KOPT-K1 (cell line): ENCODE data around the gene HES3.

Experiments used
- H3K27ac ChIP-seq: fragments of 200-600 bp; sonication (generic); 2 replicates; pipeline ENCODE4 v1.5.1; 2016; ENCODE audit warnings: antibody characterized with exemption, mild to moderate bottlenecking, low read depth, low read length; ENCODE audit not compliant: poor library complexity, severe bottlenecking
- H3K36me3 ChIP-seq: fragments of 200-600 bp; sonication (generic); 2 replicates; pipeline ENCODE4 v1.5.1; 2017; ENCODE audit warnings: antibody characterized with exemption, mild to moderate bottlenecking, low read length, moderate library complexity; ENCODE audit not compliant: insufficient read depth
- H3K9me3 ChIP-seq: fragments of 200-600 bp; sonication (generic); 2 replicates; pipeline ENCODE4 v1.5.1; 2017; ENCODE audit warnings: antibody characterized with exemption, low read length, mild to moderate bottlenecking; ENCODE audit not compliant: insufficient read depth, poor library complexity, severe bottlenecking

HES3 gene

GRCh38 chr1:6237093-6237492 lies 6.9 kb upstream of the HES3 start:
- Histone ChIP-seq H3K9me3 (no peaks in the 10 kb centered on the region), H3K27ac (no peak overlapping the region), H3K36me3 (peaks cover 26% of the 10 kb centered on the region)

GRCh38 chr1:6239213-6239752 lies 4.7 kb upstream of the HES3 start:
- Histone ChIP-seq H3K9me3 (no peaks in the 10 kb centered on the region), H3K27ac (no peak overlapping the region), H3K36me3 (peaks cover 4% of the 10 kb centered on the region)

GRCh38 chr1:6239950-6240768 lies 3.8 kb upstream of the HES3 start:
- Histone ChIP-seq H3K9me3 (no peaks in the 10 kb centered on the region), H3K27ac (no peak overlapping the region), H3K36me3 (no peaks in the 10 kb centered on the region)

- Histone ChIP-seq H3K36me3 (no peaks in the 10 kb centered on the region), H3K27ac (no peak overlapping the region), H3K9me3 (no peaks in the 10 kb centered on the region)
These were observed 2.7 kb upstream of the HES3 start for GRCh38 chr1:6241107-6241886.

GRCh38 chr1:6241887-6242740 lies 1.9 kb upstream of the HES3 start:
- H3K27ac ChIP-seq, result no peak overlapping the region
- no peaks in the 10 kb centered on the region for H3K36me3 ChIP-seq

GRCh38 chr1:6243053-6243834 lies 735 bp upstream of the HES3 start:
- Histone ChIP-seq H3K36me3 (no peaks in the 10 kb centered on the region), H3K9me3 (no peaks in the 10 kb centered on the region), H3K27ac (no peak overlapping the region)

More at GRCh38 chr1:6241887-6242740, 1.9 kb upstream of the HES3 start:
- H3K9me3 ChIP-seq, result no peaks in the 10 kb centered on the region

- Histone ChIP-seq H3K36me3 (no peaks in the 10 kb centered on the region), H3K9me3 (no peaks in the 10 kb centered on the region), H3K27ac (no peak overlapping the region)
These were observed 546 bp downstream of the HES3 start for GRCh38 chr1:6244401-6245049.

GRCh38 chr1:6245086-6245868 lies 1.3 kb downstream of the HES3 start:
- H3K27ac ChIP-seq, result no peak overlapping the region
- no peaks in the 10 kb centered on the region for H3K9me3 ChIP-seq

GRCh38 chr1:6245869-6246496 lies 2.0 kb downstream of the HES3 start:
- Histone ChIP-seq H3K36me3 (no peaks in the 10 kb centered on the region), H3K27ac (no peak overlapping the region), H3K9me3 (no peaks in the 10 kb centered on the region)

More at GRCh38 chr1:6245086-6245868, 1.3 kb downstream of the HES3 start:
- H3K36me3 ChIP-seq, result no peaks in the 10 kb centered on the region

GRCh38 chr1:6246497-6247467 lies 2.8 kb downstream of the HES3 start:
- no peak overlapping the region for H3K27ac ChIP-seq
- no peaks in the 10 kb centered on the region for H3K9me3 ChIP-seq
- no peaks in the 10 kb centered on the region for H3K36me3 ChIP-seq

- Histone ChIP-seq H3K36me3 (no peaks in the 10 kb centered on the region), H3K9me3 (no peaks in the 10 kb centered on the region), H3K27ac (no peak overlapping the region)
These were observed 3.7 kb downstream of the HES3 start for GRCh38 chr1:6247651-6248050.

- H3K36me3 ChIP-seq, result no peaks in the 10 kb centered on the region
- no peak overlapping the region for H3K27ac ChIP-seq
- H3K9me3 ChIP-seq, result no peaks in the 10 kb centered on the region
These were observed 4.3 kb downstream of the HES3 start for GRCh38 chr1:6248161-6248776.
